OCI-LY7 (cell line): ENCODE data around the gene CD69. TPM values are rescaled to one million over a fixed set of nuclear protein-coding genes. Genes with fewer than 3 reads are reported as not detected.

ENCODE experiments used
- BruUV-seq: library from RNA; stranded (reverse); fragments of 400-500 nt; replicated peaks from 2 replicates; lab custom pipeline; 2021; lab: Mats Ljungman, UMichigan
- CTCF ChIA-PET: fragments of 300-600 bp; sonication (Branson Sonifier 250); formaldehyde crosslinking; loops from one replicate; lab custom pipeline; 2022; ENCODE audit warnings: antibody characterized with exemption; ENCODE audit not compliant: unreplicated experiment; lab: Charles Lee
- POLR2A ChIA-PET: fragments of 300-600 bp; sonication (Branson Sonifier 250); formaldehyde crosslinking; loops from one replicate; lab custom pipeline; 2022; ENCODE audit warnings: antibody characterized with exemption; lab: Charles Lee
- DNase-seq: peaks from one replicate; pipeline ENCODE4 v3.0.0-alpha.2; 2015; ENCODE audit warnings: low spot score
- H2AFZ ChIP-seq: fragments of 200-600 bp; sonication (generic), shearing (Covaris generic); 2 replicates; pipeline ENCODE4 v1.6.1; 2014; ENCODE audit warnings: mild to moderate bottlenecking, antibody characterized with exemption, low read length, moderate library complexity
- H3K27ac ChIP-seq: fragments of 200-600 bp; sonication (generic); 2 replicates; pipeline ENCODE4 v1.5.1; 2014; ENCODE audit warnings: mixed run types, low read depth, mild to moderate bottlenecking, moderate library complexity, low read length, inconsistent platforms; ENCODE audit not compliant: poor library complexity, severe bottlenecking
- H3K36me3 ChIP-seq: fragments of 200-600 bp; sonication (generic); 2 replicates; pipeline ENCODE4 v1.6.1; 2014; ENCODE audit warnings: mild to moderate bottlenecking, antibody characterized with exemption, low read length, moderate library complexity, mixed read lengths; ENCODE audit not compliant: insufficient read depth
- H3K4me1 ChIP-seq: fragments of 200-600 bp; sonication (generic); 2 replicates; pipeline ENCODE4 v1.5.1; 2014; ENCODE audit warnings: mild to moderate bottlenecking, low read length; ENCODE audit not compliant: insufficient read depth, poor library complexity, severe bottlenecking
- H3K4me2 ChIP-seq: fragments of 200-600 bp; sonication (generic); 2 replicates; pipeline ENCODE4 v1.6.1; 2014; ENCODE audit warnings: mild to moderate bottlenecking, low read length
- H3K4me3 ChIP-seq: fragments of 200-600 bp; sonication (generic); 2 replicates; pipeline ENCODE4 v1.5.1; 2014; ENCODE audit warnings: mild to moderate bottlenecking, low read depth, low read length; ENCODE audit not compliant: poor library complexity, severe bottlenecking
- H3K79me2 ChIP-seq: fragments of 200-600 bp; sonication (generic); 2 replicates; pipeline ENCODE4 v1.6.1; 2016; ENCODE audit warnings: low read depth, mild to moderate bottlenecking, low read length, moderate library complexity, mixed read lengths; ENCODE audit not compliant: insufficient read depth
- H3K9me2 ChIP-seq: fragments of 200-600 bp; sonication (generic); 2 replicates; pipeline ENCODE4 v1.6.1; 2016; ENCODE audit warnings: mild to moderate bottlenecking, low read length, mixed read lengths; ENCODE audit not compliant: insufficient read depth
- H3K9me3 ChIP-seq: fragments of 200-600 bp; sonication (generic); 2 replicates; pipeline ENCODE4 v1.6.1; 2014; ENCODE audit warnings: mild to moderate bottlenecking, mixed run types, low read length, mixed read lengths
- H4K20me1 ChIP-seq: fragments of 200-600 bp; sonication (generic); 2 replicates; pipeline ENCODE4 v1.6.1; 2014; ENCODE audit warnings: mild to moderate bottlenecking, antibody characterized with exemption, low read length, moderate library complexity, mixed read lengths; ENCODE audit not compliant: insufficient read depth
- EZH2phosphoT487 ChIP-seq: fragments of 200-600 bp; sonication (generic); IDR thresholded peaks from 2 replicates; pipeline ENCODE4 v1.6.1; 2018; ENCODE audit warnings: low read depth, borderline replicate concordance, mild to moderate bottlenecking, mixed run types, antibody characterized with exemption, low read length, moderate library complexity, mixed read lengths
- intact Hi-C: fragments of 100-400 bp; cut with micrococcal nuclease; formaldehyde crosslinking; loops from one replicate; pipeline ENCODE4 v1.10.0; 2022; ENCODE audit not compliant: unreplicated experiment
- total RNA-seq, 2 experiments: library from RNA; depleted of rRNA in 1 of 2; stranded (reverse); fragments of >200 nt in 1 of 2; shearing (Covaris generic) in 1 of 2; gene quantifications; 2 replicates each; pipeline ENCODE4 v1.2.3, GENCODE V29; 2014 to 2022
- TF ChIP-seq, protein P1 (sequence below): fragments of 200-600 bp; sonication (generic); conservative IDR thresholded peaks from 2 replicates; pipeline ENCODE4 v1.5.1; 2014; ENCODE audit warnings: mild to moderate bottlenecking, antibody characterized with exemption, low read length, moderate library complexity, mixed read lengths

CD69 gene
- total RNA-seq, 2 experiments from 2014 or later: 10.3 to 12.3 TPM

DNA sequence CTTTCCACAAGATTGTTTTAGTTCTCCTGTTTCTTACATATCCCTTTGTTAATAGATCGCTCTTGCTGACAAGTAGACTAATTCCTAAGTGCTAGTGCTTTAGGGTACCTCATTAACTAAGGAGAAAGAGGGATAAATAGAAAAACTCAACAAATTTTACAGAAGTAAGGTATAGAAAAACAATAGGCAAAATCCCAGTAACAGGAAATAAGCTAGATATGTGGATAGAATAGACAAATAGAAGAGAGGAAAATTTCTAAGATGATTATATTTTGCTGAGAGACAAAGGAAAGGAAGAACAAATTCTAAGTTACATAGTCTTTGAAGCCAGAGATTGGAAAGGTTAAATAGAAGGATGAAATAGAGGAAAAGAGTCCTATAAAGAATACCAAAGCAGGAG, 1.0 kb downstream of the CD69 start:
- Histone ChIP-seq H3K27ac (peak overlapping the region; percentile 56), H3K4me2 (peak overlapping the region; percentile 65), H3K9me3 (peaks cover 6% of the 10 kb centered on the region; the same call in 1 of the 2 replicates), H4K20me1 (no peaks in the 10 kb centered on the region), H3K4me1 (peaks cover 58% of the 10 kb centered on the region), H3K36me3 (peaks cover 20% of the 10 kb centered on the region), H3K79me2 (peaks cover 38% of the 10 kb centered on the region; the same call in 1 of the 2 replicates), H3K9me2 (no peaks in the 10 kb centered on the region), H3K4me3 (peak overlapping the region; percentile 67), H2AFZ (no peak overlapping the region)
- POLR2A ChIA-PET: interaction anchor here (0.7 to 4.1 kb wide), 11 partner anchors 9 to 636 kb away, joined by 3 to 40 read pairs (median 7); partner anchors contain the start of gene CLECL1
- TF ChIP-seq EZH2phosphoT487: no peak
- TF ChIP-seq, protein P1, sequence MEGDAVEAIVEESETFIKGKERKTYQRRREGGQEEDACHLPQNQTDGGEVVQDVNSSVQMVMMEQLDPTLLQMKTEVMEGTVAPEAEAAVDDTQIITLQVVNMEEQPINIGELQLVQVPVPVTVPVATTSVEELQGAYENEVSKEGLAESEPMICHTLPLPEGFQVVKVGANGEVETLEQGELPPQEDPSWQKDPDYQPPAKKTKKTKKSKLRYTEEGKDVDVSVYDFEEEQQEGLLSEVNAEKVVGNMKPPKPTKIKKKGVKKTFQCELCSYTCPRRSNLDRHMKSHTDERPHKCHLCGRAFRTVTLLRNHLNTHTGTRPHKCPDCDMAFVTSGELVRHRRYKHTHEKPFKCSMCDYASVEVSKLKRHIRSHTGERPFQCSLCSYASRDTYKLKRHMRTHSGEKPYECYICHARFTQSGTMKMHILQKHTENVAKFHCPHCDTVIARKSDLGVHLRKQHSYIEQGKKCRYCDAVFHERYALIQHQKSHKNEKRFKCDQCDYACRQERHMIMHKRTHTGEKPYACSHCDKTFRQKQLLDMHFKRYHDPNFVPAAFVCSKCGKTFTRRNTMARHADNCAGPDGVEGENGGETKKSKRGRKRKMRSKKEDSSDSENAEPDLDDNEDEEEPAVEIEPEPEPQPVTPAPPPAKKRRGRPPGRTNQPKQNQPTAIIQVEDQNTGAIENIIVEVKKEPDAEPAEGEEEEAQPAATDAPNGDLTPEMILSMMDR: no peak
- CTCF ChIA-PET: interaction anchor here (1.7 to 1.9 kb wide), 2 partner anchors 17 to 38 kb away, joined by 4 to 5 read pairs; no protein-coding TSS in a partner anchor
- DNase-seq: no peak
- intact Hi-C loops: loop anchor here (2.0 kb wide), 2 partner anchors 17 to 39 kb away; no protein-coding TSS in a partner anchor
- BruUV-seq: no TSS peak

DNA sequence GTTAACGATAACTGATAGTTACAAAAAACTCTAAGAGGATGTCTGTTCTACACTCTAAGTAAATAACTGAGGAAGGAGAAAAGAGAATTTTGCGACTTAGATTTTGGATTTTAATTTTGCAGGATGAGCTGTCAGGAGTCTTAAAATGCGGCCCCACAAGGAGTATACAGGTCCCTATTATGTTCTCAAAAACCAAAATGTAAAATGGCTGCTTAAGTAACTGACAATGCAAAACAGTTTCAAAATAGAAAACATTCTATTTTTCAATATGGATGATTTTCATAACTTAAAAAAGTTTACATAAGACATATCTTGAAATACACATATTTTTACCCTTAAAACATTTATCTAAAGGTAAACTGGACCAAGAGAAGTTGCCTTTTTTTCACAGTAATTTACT, 2.6 kb downstream of the CD69 start:
- CTCF ChIA-PET: interaction anchor here (0.6 to 1.5 kb wide), 5 partner anchors 11 to 40 kb away, joined by 3 to 4 read pairs (median 3); no protein-coding TSS in a partner anchor
- peaks cover 6% of the 10 kb centered on the region; the same call in 1 of the 2 replicates for H3K9me3 ChIP-seq
- no peak for DNase-seq
- H3K4me2 ChIP-seq: peak overlapping the region; percentile 65
- H3K36me3 ChIP-seq: peaks cover 35% of the 10 kb centered on the region
- POLR2A ChIA-PET: interaction anchor here (0.6 to 4.1 kb wide), 17 partner anchors 8 to 438 kb away, joined by 3 to 40 read pairs (median 5); partner anchors contain the start of gene CLECL1
- H3K4me3 ChIP-seq: peak overlapping the region; percentile 67
- TF ChIP-seq, protein P1: no peak
- TF ChIP-seq EZH2phosphoT487: no peak
- H3K27ac ChIP-seq: peak overlapping the region; percentile 60
- H2AFZ ChIP-seq: peak overlapping the region; percentile 69
- no TSS peak for BruUV-seq
- H3K4me1 ChIP-seq: peaks cover 43% of the 10 kb centered on the region
- intact Hi-C loops: loop anchor here (2.0 kb wide), 2 partner anchors 15 to 41 kb away; no protein-coding TSS in a partner anchor
- H3K9me2 ChIP-seq: no peaks in the 10 kb centered on the region
- peaks cover 38% of the 10 kb centered on the region; the same call in 1 of the 2 replicates for H3K79me2 ChIP-seq
- H4K20me1 ChIP-seq: no peaks in the 10 kb centered on the region
